CD4-positive, alpha-beta T cell treated with Interleukin-1 beta for 1 hour (primary cell): Measurements from ENCODE around the gene MGAT4B.
"Not testable (repeated sequence)": the region's sequence is repeated elsewhere in the genome, so short reads cannot be mapped to it uniquely, and the experiment has no call there.

Experiments
- DNase-seq, 2 donors: peaks; one replicate each; pipeline ENCODE4 v3.0.0-alpha.2; 2020 to 2022

MGAT4B gene

GRCh38 chr5:179794171-179794570 lies 12.5 kb downstream of the MGAT4B start:
- no peak for DNase-seq

- DNase-seq = peak; percentile 69
Observed at GRCh38 chr5:179793468-179794139, 13.1 kb downstream of the MGAT4B start, which contains the start of gene LTC4S. LTC4S (plus strand) TSS chr5:179793986; CDS start chr5:179794081, 95 bp downstream.

GRCh38 chr5:179792612-179793467 lies 13.8 kb downstream of the MGAT4B start:
- DNase-seq = no peak

GRCh38 chr5:179791881-179792611 lies 14.6 kb downstream of the MGAT4B start:
- no peak for DNase-seq

GRCh38 chr5:179789278-179789677 lies 17.4 kb downstream of the MGAT4B start:
- not testable (repeated sequence) for DNase-seq

- no peak for DNase-seq
Observed at GRCh38 chr5:179788193-179788854, 18.3 kb downstream of the MGAT4B start.

- DNase-seq = no peak
Observed at GRCh38 chr5:179786861-179787260, 19.8 kb downstream of the MGAT4B start.

- no peak for DNase-seq
Observed at GRCh38 chr5:179783128-179783527, 23.5 kb downstream of the MGAT4B start.

- DNase-seq = no peak
Observed at GRCh38 chr5:179781846-179782245, 24.8 kb downstream of the MGAT4B start.

GRCh38 chr5:179780362-179780761 lies 26.3 kb downstream of the MGAT4B start:
- peak in 1 of 2 donors; percentile 23 for DNase-seq

- no peak for DNase-seq
Observed at GRCh38 chr5:179779826-179780225, 26.8 kb downstream of the MGAT4B start.

- DNase-seq = no peak
Observed at GRCh38 chr5:179778591-179778990, 28.1 kb downstream of the MGAT4B start.

- DNase-seq = no peak
Observed at GRCh38 chr5:179777909-179778308, 28.8 kb downstream of the MGAT4B start.

GRCh38 chr5:179777456-179777855 lies 29.2 kb downstream of the MGAT4B start:
- DNase-seq = no peak

GRCh38 chr5:179776411-179776938 lies 30.2 kb downstream of the MGAT4B start:
- no peak for DNase-seq

- DNase-seq = no peak
Observed at GRCh38 chr5:179774442-179774841, 32.2 kb downstream of the MGAT4B start.

- DNase-seq = no peak
Observed at GRCh38 chr5:179773686-179774040, 33.0 kb downstream of the MGAT4B start.

- no peak for DNase-seq
Observed at GRCh38 chr5:179772351-179772750, 34.3 kb downstream of the MGAT4B start.

GRCh38 chr5:179771311-179771895 lies 35.3 kb downstream of the MGAT4B start:
- DNase-seq = no peak

GRCh38 chr5:179769796-179770195 lies 36.9 kb downstream of the MGAT4B start:
- no peak for DNase-seq

- DNase-seq = no peak
Observed at GRCh38 chr5:179769271-179769670, 37.4 kb downstream of the MGAT4B start.
